ENCODE results near the gene KCTD10.

- TF ChIP-seq POLR2A (IDR thresholded peaks at IDR 0.05; ENCODE audit: insufficient read depth in 1 of 2, low read depth in 2 of 2, low read length in 2 of 2) (no peak), CTCF (CRISPR knock-in tag; IDR thresholded peaks at IDR 0.05) (no peak), FOXM1 (CRISPR knock-in tag; IDR thresholded peaks at IDR 0.05) (no peak), FOXK1 (CRISPR knock-in tag; IDR thresholded peaks at IDR 0.05; ENCODE audit: borderline replicate concordance, low read depth) (no peak), REST (IDR thresholded peaks at IDR 0.05; ENCODE audit: borderline replicate concordance in 1 of 2, low read depth in 1 of 2, low read length in 2 of 2) (no peak), ATF4 (CRISPR knock-in tag; IDR thresholded peaks at IDR 0.05) (no peak), RXRB (CRISPR knock-in tag; IDR thresholded peaks at IDR 0.05; ENCODE audit: borderline replicate concordance) (no peak), ZNF460 (CRISPR knock-in tag; IDR thresholded peaks at IDR 0.05; ENCODE audit: borderline replicate concordance) (no peak), EZH2 (conservative IDR thresholded peaks at IDR 0.05; ENCODE audit: low read depth, low read length) (no peak), POLR2AphosphoS5 (IDR thresholded peaks at IDR 0.05; ENCODE audit: low read depth, low read length) (no peak), BCL3 (CRISPR knock-in tag; IDR thresholded peaks at IDR 0.05) (no peak), ESRRA (CRISPR knock-in tag; IDR thresholded peaks at IDR 0.05; ENCODE audit: low read depth) (no peak), DDIT3 (CRISPR knock-in tag; IDR thresholded peaks at IDR 0.05) (no peak), ZNF547 (CRISPR knock-in tag; IDR thresholded peaks at IDR 0.05) (no peak)
Measured at GRCh38 chr12:109504068-109504467, 27.0 kb upstream of the KCTD10 start.

All from HepG2 (cell line).